HepG2 (cell line): ENCODE measurements around the gene LIPE. TPM values are rescaled to one million over a fixed set of nuclear protein-coding genes. Genes with fewer than 3 reads are reported as not detected.

Experiments used
- ASH2L ChIP-seq: fragments of 300-600, 200-600 bp; sonication (generic); IDR thresholded peaks from 2 replicates; pipeline ENCODE4 v1.7.0; 2017; ENCODE audit warnings: low read depth, mild to moderate bottlenecking, moderate library complexity, mixed read lengths, low read length; ENCODE audit not compliant: insufficient read length
- CHCHD3 ChIP-seq: sonication (generic); formaldehyde crosslinking; IDR thresholded peaks from 2 replicates; pipeline ENCODE4 v1.8.0; 2022; ENCODE audit warnings: mild to moderate bottlenecking, missing genetic modification reagents, moderate library complexity
- KDM5B ChIP-seq: sonication (generic); formaldehyde crosslinking; IDR thresholded peaks from 2 replicates; pipeline ENCODE4 v1.4.0; 2020; ENCODE audit warnings: missing genetic modification reagents, mild to moderate bottlenecking, borderline replicate concordance
- KLF12 ChIP-seq: sonication (generic); formaldehyde crosslinking; IDR thresholded peaks from 2 replicates; pipeline ENCODE4 v1.4.0; 2020; ENCODE audit warnings: missing genetic modification reagents, borderline replicate concordance
- KLF13 ChIP-seq: sonication (generic); formaldehyde crosslinking; IDR thresholded peaks from 2 replicates; pipeline ENCODE4 v1.4.0; 2020; ENCODE audit warnings: mild to moderate bottlenecking, missing genetic modification reagents
- MBD4 ChIP-seq: IDR thresholded peaks from 2 replicates; pipeline ENCODE4 v1.6.1; 2012; ENCODE audit warnings: low read length, inconsistent platforms, borderline replicate concordance
- NCOA2 ChIP-seq: sonication (generic); formaldehyde crosslinking; IDR thresholded peaks from 2 replicates; pipeline ENCODE4 v1.8.0; 2022; ENCODE audit warnings: inconsistent platforms
- NR2F2 ChIP-seq: IDR thresholded peaks from 2 replicates; pipeline ENCODE4 v1.6.1; 2012; ENCODE audit warnings: low read depth, inconsistent platforms, borderline replicate concordance
- XRCC5 ChIP-seq: fragments of 200-400 bp; formaldehyde crosslinking; optimal IDR thresholded peaks from 2 replicates; pipeline ENCODE3; 2017; ENCODE audit warnings: mild to moderate bottlenecking, low read length
- ZNF382 ChIP-seq: sonication (generic); formaldehyde crosslinking; IDR thresholded peaks from 2 replicates; pipeline ENCODE4 v1.5.0; 2020; ENCODE audit warnings: missing genetic modification reagents, mild to moderate bottlenecking, borderline replicate concordance
- ZNF713 ChIP-seq: sonication (generic); formaldehyde crosslinking; IDR thresholded peaks from 2 replicates; pipeline ENCODE4 v1.4.0; 2020; ENCODE audit warnings: mild to moderate bottlenecking, missing genetic modification reagents
- polyA plus RNA-seq, 8 experiments: library from polyadenylated mRNA; depleted of rRNA in 3 of 8; stranded (reverse) in 7 of 8; unstranded in 1 of 8; fragments of >200 nt; fragmentation: Illumina TruSeq in 4 of 8; extraction: Trizol in 4 of 8; gene quantifications; 2 replicates each; pipeline versions ENCODE4 v1.2.1 to v1.2.3, GENCODE V29; 2011 to 2016; ENCODE audit warnings: low read depth in 4 of 8, missing spikeins in 1 of 8, mixed read lengths in 1 of 8; ENCODE audit not compliant: insufficient read depth in 1 of 8
- total RNA-seq, 5 experiments: library from RNA; depleted of rRNA; stranded (reverse); fragments of >200 nt; fragmentation: Illumina TruSeq; extraction: Trizol; gene quantifications; 2 replicates each; pipeline ENCODE4 v1.2.3, GENCODE V29; 2016; ENCODE audit warnings: low read depth in 1 of 5
- TF ChIP-seq, protein P1 (sequence below): sonication (generic); formaldehyde crosslinking; IDR thresholded peaks from 2 replicates; pipeline ENCODE4 v1.4.0; 2020; ENCODE audit warnings: missing genetic modification reagents, borderline replicate concordance
- TF ChIP-seq, protein P2 (sequence below): sonication (generic); formaldehyde crosslinking; IDR thresholded peaks from 2 replicates; pipeline ENCODE4 v1.4.0; 2020; ENCODE audit warnings: missing genetic modification reagents
- TF ChIP-seq, protein P3 (sequence below): sonication (generic); formaldehyde crosslinking; IDR thresholded peaks from 2 replicates; pipeline ENCODE4 v1.5.0; 2020; ENCODE audit warnings: missing genetic modification reagents, mild to moderate bottlenecking, borderline replicate concordance
- TF ChIP-seq, protein P4 (sequence below), 2 experiments: sonication (generic) in 1 of 2; formaldehyde crosslinking in 1 of 2; IDR thresholded peaks; 2 replicates each; pipeline versions ENCODE4 v1.6.1 to v1.9.0; 2014 to 2022; ENCODE audit warnings: antibody characterized with exemption in 1 of 2, borderline replicate concordance in 1 of 2, inconsistent platforms in 1 of 2, low read depth in 1 of 2, missing genetic modification reagents in 1 of 2
- TF ChIP-seq, protein P5 (sequence below): IDR thresholded peaks from 2 replicates; pipeline ENCODE4 v1.6.1; 2016

Gene LIPE
- total and polyA plus RNA-seq, 2 of the 13 experiments (the other 11 are each of a cell fraction or from before 2014, with no cell fraction given), result not detected

DNA sequence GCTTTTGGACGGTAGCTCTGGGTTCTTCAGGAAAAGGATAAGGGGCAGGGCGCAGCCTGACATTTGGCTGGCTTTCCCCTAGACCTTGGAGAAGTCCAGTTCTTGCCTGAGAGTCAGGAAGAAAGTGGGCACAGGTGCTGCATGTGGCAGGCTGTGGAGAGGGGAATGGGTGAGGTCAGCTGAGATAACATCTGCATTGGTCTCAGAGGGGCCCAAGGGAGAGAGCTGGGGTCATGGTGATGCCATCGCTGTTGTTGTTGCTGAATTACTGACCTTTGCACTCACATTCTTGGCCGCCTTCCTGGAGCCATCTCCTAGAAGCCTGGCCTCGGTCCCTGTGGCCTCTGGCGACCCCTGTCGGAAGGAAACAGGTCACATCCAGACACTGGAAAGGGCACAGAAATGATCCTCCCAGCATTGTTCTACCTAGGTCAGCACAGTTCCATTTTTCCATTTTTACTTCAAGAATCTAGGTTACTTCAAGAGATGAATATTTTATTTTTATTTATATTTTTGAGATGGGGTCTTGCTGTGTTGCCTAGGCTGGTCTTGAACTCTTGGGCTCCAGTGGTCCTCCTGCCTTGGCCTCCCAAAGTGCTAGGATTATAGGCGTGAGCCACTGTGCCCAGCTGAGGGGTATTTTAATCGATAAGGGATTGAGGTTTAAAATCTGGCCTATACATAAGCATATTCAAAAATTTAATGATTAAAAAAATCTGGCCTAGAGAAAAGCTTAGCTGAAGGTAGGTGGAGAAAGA lies 6.5 kb upstream of the LIPE start (continued):
- TF ChIP-seq, protein P1, sequence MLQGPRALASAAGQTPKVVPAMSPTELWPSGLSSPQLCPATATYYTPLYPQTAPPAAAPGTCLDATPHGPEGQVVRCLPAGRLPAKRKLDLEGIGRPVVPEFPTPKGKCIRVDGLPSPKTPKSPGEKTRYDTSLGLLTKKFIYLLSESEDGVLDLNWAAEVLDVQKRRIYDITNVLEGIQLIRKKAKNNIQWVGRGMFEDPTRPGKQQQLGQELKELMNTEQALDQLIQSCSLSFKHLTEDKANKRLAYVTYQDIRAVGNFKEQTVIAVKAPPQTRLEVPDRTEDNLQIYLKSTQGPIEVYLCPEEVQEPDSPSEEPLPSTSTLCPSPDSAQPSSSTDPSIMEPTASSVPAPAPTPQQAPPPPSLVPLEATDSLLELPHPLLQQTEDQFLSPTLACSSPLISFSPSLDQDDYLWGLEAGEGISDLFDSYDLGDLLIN (CRISPR knock-in tag), result no peak
- TF ChIP-seq KDM5B (CRISPR knock-in tag), result no peak
- TF ChIP-seq, protein P2, sequence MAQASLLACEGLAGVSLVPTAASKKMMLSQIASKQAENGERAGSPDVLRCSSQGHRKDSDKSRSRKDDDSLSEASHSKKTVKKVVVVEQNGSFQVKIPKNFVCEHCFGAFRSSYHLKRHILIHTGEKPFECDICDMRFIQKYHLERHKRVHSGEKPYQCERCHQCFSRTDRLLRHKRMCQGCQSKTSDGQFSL (CRISPR knock-in tag), result no peak
- no peak for TF ChIP-seq MBD4
- no peak for TF ChIP-seq CHCHD3
- TF ChIP-seq ASH2L, result peak; percentile 67
- peak; percentile 40 for TF ChIP-seq XRCC5
- TF ChIP-seq, protein P3, sequence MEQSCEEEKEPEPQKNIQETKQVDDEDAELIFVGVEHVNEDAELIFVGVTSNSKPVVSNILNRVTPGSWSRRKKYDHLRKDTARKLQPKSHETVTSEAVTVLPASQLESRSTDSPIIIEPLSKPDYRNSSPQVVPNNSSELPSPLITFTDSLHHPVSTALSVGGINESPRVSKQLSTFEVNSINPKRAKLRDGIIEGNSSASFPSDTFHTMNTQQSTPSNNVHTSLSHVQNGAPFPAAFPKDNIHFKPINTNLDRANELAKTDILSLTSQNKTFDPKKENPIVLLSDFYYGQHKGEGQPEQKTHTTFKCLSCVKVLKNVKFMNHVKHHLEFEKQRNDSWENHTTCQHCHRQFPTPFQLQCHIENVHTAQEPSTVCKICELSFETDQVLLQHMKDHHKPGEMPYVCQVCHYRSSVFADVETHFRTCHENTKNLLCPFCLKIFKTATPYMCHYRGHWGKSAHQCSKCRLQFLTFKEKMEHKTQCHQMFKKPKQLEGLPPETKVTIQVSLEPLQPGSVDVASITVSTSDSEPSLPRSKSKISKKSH (CRISPR knock-in tag), result no peak
- TF ChIP-seq, protein P4, sequence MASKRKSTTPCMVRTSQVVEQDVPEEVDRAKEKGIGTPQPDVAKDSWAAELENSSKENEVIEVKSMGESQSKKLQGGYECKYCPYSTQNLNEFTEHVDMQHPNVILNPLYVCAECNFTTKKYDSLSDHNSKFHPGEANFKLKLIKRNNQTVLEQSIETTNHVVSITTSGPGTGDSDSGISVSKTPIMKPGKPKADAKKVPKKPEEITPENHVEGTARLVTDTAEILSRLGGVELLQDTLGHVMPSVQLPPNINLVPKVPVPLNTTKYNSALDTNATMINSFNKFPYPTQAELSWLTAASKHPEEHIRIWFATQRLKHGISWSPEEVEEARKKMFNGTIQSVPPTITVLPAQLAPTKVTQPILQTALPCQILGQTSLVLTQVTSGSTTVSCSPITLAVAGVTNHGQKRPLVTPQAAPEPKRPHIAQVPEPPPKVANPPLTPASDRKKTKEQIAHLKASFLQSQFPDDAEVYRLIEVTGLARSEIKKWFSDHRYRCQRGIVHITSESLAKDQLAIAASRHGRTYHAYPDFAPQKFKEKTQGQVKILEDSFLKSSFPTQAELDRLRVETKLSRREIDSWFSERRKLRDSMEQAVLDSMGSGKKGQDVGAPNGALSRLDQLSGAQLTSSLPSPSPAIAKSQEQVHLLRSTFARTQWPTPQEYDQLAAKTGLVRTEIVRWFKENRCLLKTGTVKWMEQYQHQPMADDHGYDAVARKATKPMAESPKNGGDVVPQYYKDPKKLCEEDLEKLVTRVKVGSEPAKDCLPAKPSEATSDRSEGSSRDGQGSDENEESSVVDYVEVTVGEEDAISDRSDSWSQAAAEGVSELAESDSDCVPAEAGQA (IDR thresholded peaks at IDR 0.05; ENCODE audit: low read depth), result no peak
- TF ChIP-seq, protein P4 (CRISPR knock-in tag; IDR thresholded peaks at IDR 0.05; ENCODE audit: borderline replicate concordance), result no peak
- TF ChIP-seq KLF13 (CRISPR knock-in tag), result no peak
- TF ChIP-seq, protein P5, sequence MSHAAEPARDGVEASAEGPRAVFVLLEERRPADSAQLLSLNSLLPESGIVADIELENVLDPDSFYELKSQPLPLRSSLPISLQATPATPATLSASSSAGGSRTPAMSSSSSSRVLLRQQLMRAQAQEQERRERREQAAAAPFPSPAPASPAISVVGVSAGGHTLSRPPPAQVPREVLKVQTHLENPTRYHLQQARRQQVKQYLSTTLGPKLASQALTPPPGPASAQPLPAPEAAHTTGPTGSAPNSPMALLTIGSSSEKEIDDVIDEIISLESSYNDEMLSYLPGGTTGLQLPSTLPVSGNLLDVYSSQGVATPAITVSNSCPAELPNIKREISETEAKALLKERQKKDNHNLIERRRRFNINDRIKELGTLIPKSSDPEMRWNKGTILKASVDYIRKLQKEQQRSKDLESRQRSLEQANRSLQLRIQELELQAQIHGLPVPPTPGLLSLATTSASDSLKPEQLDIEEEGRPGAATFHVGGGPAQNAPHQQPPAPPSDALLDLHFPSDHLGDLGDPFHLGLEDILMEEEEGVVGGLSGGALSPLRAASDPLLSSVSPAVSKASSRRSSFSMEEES (CRISPR knock-in tag), result peak; percentile 55; the same call in 1 of the 2 replicates
- no peak for TF ChIP-seq KLF12 (CRISPR knock-in tag)
- TF ChIP-seq NCOA2 (CRISPR knock-in tag), result peak; percentile 89
- TF ChIP-seq ZNF382 (CRISPR knock-in tag), result no peak
- TF ChIP-seq ZNF713, result no peak
- peak; percentile 73 for TF ChIP-seq NR2F2
